ENCODE results near the gene DYNC1H1.

DNA sequence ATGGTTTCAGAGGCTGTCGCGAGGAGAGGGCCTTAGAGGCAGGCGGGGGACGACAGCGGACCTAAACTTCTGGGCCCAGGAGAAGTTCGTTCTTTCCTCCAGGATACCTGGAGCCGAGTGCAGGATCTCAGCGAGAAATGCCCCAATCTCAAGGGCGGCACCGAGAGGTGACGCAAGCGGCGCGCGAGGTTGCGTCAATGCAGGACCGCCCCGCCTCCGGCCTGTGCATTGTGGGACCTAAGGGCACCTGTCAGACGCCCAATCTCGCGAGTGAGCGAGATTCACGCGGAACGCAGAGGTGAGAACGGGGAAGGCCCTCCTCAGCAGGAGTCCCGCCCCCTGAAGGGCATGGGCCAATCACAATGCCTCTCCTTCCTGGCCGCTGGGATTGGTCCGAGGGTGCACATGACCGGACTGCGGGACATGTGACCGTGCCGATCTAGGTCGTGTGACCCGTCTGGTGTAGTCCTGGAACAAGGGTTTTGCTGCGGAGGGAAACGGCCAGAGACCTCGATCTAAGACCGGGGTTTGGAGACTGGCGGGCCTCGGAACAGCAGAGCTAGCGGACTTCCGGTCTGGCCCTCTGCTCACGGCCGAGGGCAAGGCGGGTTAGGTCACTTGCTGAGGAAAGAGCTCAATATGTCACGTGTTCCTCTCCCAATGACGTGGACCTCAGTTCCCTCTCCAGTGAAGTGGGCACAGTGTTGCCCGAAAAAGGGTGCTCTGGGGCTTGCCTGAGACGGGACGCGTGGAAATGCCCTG lies 16.3 kb upstream of the DYNC1H1 start:
- TF ChIP-seq, protein P1, sequence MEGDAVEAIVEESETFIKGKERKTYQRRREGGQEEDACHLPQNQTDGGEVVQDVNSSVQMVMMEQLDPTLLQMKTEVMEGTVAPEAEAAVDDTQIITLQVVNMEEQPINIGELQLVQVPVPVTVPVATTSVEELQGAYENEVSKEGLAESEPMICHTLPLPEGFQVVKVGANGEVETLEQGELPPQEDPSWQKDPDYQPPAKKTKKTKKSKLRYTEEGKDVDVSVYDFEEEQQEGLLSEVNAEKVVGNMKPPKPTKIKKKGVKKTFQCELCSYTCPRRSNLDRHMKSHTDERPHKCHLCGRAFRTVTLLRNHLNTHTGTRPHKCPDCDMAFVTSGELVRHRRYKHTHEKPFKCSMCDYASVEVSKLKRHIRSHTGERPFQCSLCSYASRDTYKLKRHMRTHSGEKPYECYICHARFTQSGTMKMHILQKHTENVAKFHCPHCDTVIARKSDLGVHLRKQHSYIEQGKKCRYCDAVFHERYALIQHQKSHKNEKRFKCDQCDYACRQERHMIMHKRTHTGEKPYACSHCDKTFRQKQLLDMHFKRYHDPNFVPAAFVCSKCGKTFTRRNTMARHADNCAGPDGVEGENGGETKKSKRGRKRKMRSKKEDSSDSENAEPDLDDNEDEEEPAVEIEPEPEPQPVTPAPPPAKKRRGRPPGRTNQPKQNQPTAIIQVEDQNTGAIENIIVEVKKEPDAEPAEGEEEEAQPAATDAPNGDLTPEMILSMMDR (IDR thresholded peaks at IDR 0.05), result no peak
- TF ChIP-seq POLR2AphosphoS5 (IDR thresholded peaks at IDR 0.05; ENCODE audit: insufficient read depth in 1 of 2, low read depth in 1 of 2) (peak; percentile 99), POLR2A (IDR thresholded peaks at IDR 0.05) (peak in 1 of 2 donors; percentile 91)
